Heart left ventricle (tissue), 16 donors: ENCODE data around the gene CTRB2. TPM values are rescaled to one million over a fixed set of nuclear protein-coding genes. Genes with fewer than 3 reads are reported as not detected.

ENCODE experiments used
- ATAC-seq, 4 donors: fragments of 200-7000 bp; cut with Tn5 transposase; one replicate each; pipeline ENCODE4 v1.9.1; 2020 to 2022; ENCODE audit warnings: moderate library complexity in 4 of 4, mild to moderate bottlenecking in 3 of 4, moderate number of reproducible peaks in 1 of 4
- DNase-seq, 5 donors: peaks; one replicate each; pipeline ENCODE4 v3.0.0-alpha.2; 2020
- H3K27ac ChIP-seq, 12 donors: fragments of 200-600 bp; sonication (generic) in 4 of 12; one replicate each; pipeline versions ENCODE4 v1.5.0 to v1.8.0; 2016 to 2022; ENCODE audit warnings: mild to moderate bottlenecking in 2 of 12
- H3K27me3 ChIP-seq, 9 donors: fragments of 200-600 bp; sonication (generic) in 2 of 9; one replicate each; pipeline versions ENCODE4 v1.5.1 to v1.8.0; 2016 to 2022; ENCODE audit warnings: mild to moderate bottlenecking in 3 of 9
- H3K36me3 ChIP-seq, 9 donors: fragments of 200-600 bp; sonication (generic) in 2 of 9; one replicate each; pipeline versions ENCODE4 v1.5.0 to v1.8.0; 2018 to 2022; ENCODE audit warnings: mild to moderate bottlenecking in 2 of 9
- H3K4me1 ChIP-seq, 12 donors: fragments of 200-600 bp; sonication (generic) in 4 of 12; one replicate each; pipeline versions ENCODE4 v1.5.0 to v1.8.0; 2016 to 2022; ENCODE audit warnings: mild to moderate bottlenecking in 3 of 12
- H3K4me3 ChIP-seq, 12 donors: fragments of 200-600 bp; sonication (generic) in 4 of 12; one replicate each; pipeline versions ENCODE4 v1.5.0 to v1.8.0; 2017 to 2022; ENCODE audit warnings: mild to moderate bottlenecking in 9 of 12, moderate library complexity in 4 of 12
- H3K9me3 ChIP-seq, 12 donors: fragments of 200-600 bp; sonication (generic) in 4 of 12; one replicate each; pipeline versions ENCODE4 v1.5.0 to v1.8.0; 2016 to 2022; ENCODE audit warnings: mild to moderate bottlenecking in 1 of 12
- POLR2A ChIP-seq, 2 donors: fragments of 450-650 bp; IDR thresholded peaks; one replicate each; pipeline ENCODE4 v1.6.1; 2017; ENCODE audit warnings: antibody characterized with exemption in 2 of 2, mild to moderate bottlenecking in 2 of 2, moderate library complexity in 2 of 2
- WGBS, 4 donors: extraction: QIAGEN DNeasy Blood & Tissue Kit in 2 of 4; methylation state at CpG; one replicate each; pipeline versions ENCODE4 v1.1.5 to v1.1.7; 2013 to 2018; 5-methylcytosine and 5-hydroxymethylcytosine counted together
- intact Hi-C, 10 donors: fragments of 100-400 bp; cut with DNase I; formaldehyde crosslinking; loops; one replicate each; pipeline versions ENCODE4 v1.11.1 to v1.14.2; 2022
- polyA plus RNA-seq, 2 donors: library from polyadenylated mRNA; stranded (reverse); fragments of 200-250 nt; gene quantifications; one replicate each; pipeline ENCODE4 v1.2.3, GENCODE V29; 2013
- total RNA-seq, 9 donors: library from RNA; depleted of rRNA in 2 of 9; stranded (reverse); fragments of >200 nt in 2 of 9; fragmentation: NEBNext Ultra II Directional in 3 of 9; extraction: Animal tissue kit (Norgen Biotek cat#: 25700) in 3 of 9; gene quantifications; one replicate each; pipeline versions ENCODE4 v1.1.0 to v1.2.4, GENCODE V29; 2016 to 2023
- TF ChIP-seq, protein P1 (sequence below), 12 donors: fragments of 200-600 bp; sonication (generic) in 4 of 12; IDR thresholded peaks; one replicate each; pipeline versions ENCODE4 v1.5.0 to v1.8.0; 2018 to 2022; ENCODE audit warnings: antibody characterized with exemption in 12 of 12, mild to moderate bottlenecking in 5 of 12
- donor health status: ischemic (EF 13 %, LVEDD 7.1; RV severe dilation, severe dysfunction).
- donor health status: healthy with polysubstance abuse.
- donor health status: DM: no; HTN: yes; CAD: no.
- donor health status: DM: no; HTN: no; CAD: no.
- donor health status: ischemic (EF 25% LVEDD 6.9; RV normal size, moderate dysfunction).
- donor health status: ischemic (EF 25% LVEDD 5.7; RV mildly dilated, moderate dysfunction).
- donor health status: healthy.
- donor health status: DM: yes; HTN: yes; CAD: no.
- donor health status: ischemic (EF 35%, LVEDD 5.7; RV mildly dilated, moderate dysfunction).
- donor health status: nonischemic (EF 11% LVEDD 7.7; RV severe dilation, severe dysfunction).
- donor health status: DM: yes; HTN: yes; CAD: no.
- donor health status: PGD.
- donor health status: ischemic (EF 29% LVEDD 5.4; RV normal size, mild dysfunction).
- donor health status: nonischemic (EF 23%, LVEDD 6.1; RV moderate dilation, normal function).

Gene CTRB2
- total and polyA plus RNA-seq, 11 donors = 0.51 to 3.7 (median 2.5) TPM; not detected in 5

DNA sequence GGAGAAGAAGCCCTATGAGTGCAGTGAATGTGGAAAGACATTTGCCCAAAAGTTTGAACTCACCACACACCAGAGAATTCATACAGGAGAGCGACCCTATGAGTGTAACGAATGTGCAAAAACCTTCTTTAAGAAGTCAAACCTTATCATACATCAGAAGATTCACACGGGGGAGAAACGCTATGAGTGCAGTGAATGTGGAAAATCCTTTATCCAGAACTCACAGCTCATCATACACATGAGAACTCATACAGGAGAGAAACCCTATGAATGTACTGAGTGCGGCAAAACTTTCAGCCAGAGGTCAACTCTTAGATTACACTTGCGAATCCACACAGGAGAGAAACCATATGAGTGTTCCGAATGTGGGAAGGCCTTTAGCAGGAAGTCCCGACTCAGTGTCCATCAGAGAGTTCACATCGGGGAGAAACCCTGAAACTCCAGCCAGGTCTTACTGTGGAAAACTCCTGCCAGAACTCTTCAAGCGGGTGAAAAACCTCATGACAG is 37.0 kb downstream of the CTRB2 start:
- Histone ChIP-seq H3K4me3 (no peak overlapping the region), H3K27me3 (no peaks in the 10 kb centered on the region), H3K9me3 (peaks cover 2 to 95% (median 49%) of the 10 kb centered on the region in 12 donors), H3K36me3 (peaks cover 7 to 68% (median 47%) of the 10 kb centered on the region in 9 donors), H3K4me1 (no peaks in the 10 kb centered on the region), H3K27ac (no peak overlapping the region)
- no peak for TF ChIP-seq POLR2A (IDR thresholded peaks at IDR 0.05)
- TF ChIP-seq, protein P1, sequence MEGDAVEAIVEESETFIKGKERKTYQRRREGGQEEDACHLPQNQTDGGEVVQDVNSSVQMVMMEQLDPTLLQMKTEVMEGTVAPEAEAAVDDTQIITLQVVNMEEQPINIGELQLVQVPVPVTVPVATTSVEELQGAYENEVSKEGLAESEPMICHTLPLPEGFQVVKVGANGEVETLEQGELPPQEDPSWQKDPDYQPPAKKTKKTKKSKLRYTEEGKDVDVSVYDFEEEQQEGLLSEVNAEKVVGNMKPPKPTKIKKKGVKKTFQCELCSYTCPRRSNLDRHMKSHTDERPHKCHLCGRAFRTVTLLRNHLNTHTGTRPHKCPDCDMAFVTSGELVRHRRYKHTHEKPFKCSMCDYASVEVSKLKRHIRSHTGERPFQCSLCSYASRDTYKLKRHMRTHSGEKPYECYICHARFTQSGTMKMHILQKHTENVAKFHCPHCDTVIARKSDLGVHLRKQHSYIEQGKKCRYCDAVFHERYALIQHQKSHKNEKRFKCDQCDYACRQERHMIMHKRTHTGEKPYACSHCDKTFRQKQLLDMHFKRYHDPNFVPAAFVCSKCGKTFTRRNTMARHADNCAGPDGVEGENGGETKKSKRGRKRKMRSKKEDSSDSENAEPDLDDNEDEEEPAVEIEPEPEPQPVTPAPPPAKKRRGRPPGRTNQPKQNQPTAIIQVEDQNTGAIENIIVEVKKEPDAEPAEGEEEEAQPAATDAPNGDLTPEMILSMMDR (IDR thresholded peaks at IDR 0.05) = no peak
- ATAC-seq = no peak
- DNase-seq = no peak
- intact Hi-C loops = no loop called here
- 89 to 99% (median 96%) methylated on average over 10 of the region's 10 CpGs for WGBS, 4 donors

DNA sequence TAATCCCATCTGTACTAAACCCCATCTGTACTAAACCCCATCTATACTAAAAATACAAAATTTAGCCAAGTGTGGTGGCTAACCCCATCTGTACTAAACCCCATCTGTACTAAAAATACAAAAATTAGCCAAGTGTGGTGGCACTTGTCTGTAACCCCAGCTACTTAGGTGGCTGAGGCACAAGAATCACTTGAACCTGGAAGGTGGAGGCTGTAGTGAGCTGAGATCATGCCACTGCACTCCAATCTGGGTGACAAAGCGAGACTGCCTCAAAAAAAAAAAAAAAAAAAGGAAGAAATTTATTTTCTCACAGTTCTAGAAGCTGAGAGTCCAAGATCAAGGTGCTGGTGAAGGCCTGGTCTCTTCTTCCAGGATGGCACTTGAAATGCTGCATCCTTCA is 46.6 kb downstream of the CTRB2 start:
- 91 to 100% (median 96%) methylated on average over 1 of the region's 1 CpG for WGBS, 4 donors
- ATAC-seq (no peak), DNase-seq (no peak)

More for the DNA sequence above, 46.6 kb downstream of the CTRB2 start:
- no peak for TF ChIP-seq POLR2A (IDR thresholded peaks at IDR 0.05)
- TF ChIP-seq, protein P1 (IDR thresholded peaks at IDR 0.05) = no peak
- Histone ChIP-seq H3K4me3 (no peak overlapping the region), H3K9me3 (peaks cover 0 to 6% (median 0%) of the 10 kb centered on the region in 12 donors), H3K4me1 (no peaks in the 10 kb centered on the region), H3K27me3 (no peaks in the 10 kb centered on the region), H3K36me3 (peaks cover 0 to 37% (median 17%) of the 10 kb centered on the region in 9 donors), H3K27ac (no peak overlapping the region)
- intact Hi-C loops = no loop called here

Other genes starting within 250 kb of the CTRB2 start
- gene WDR59, start 222.0 kb downstream of the CTRB2 start, total RNA-seq = 10 to 100 TPM; 22.8 to 52.2 (median 40.7) TPM
- gene WDR59, start 222.0 kb downstream of the CTRB2 start, polyA plus RNA-seq = 10 to 100 TPM; 16.0 to 17.4 TPM
- gene ZNRF1, start 208.1 kb downstream of the CTRB2 start, total RNA-seq = 10 to 100 TPM; 20.5 to 43.3 (median 23.9) TPM
- gene ZNRF1, start 208.1 kb downstream of the CTRB2 start, polyA plus RNA-seq = 10 to 100 TPM; 12.8 to 20.3 TPM
- gene LDHD, start 90.4 kb downstream of the CTRB2 start, total RNA-seq = 100 to 1,000 TPM in 3 of 9 donors, 10 to 100 TPM in 6; 56.4 to 185 (median 90.6) TPM
- gene LDHD, start 90.4 kb downstream of the CTRB2 start, polyA plus RNA-seq = 100 to 1,000 TPM in 1 of 2 donors, 10 to 100 TPM in 1; 49.0 to 104 TPM
- 10 to 100 TPM in 1 of 9 donors, 1 to 10 TPM in 8; 3.8 to 10.7 (median 6.2) TPM for gene ZFP1, start 58.6 kb downstream of the CTRB2 start, total RNA-seq
- 1 to 10 TPM; 3.1 to 5.5 TPM for gene ZFP1, start 58.6 kb downstream of the CTRB2 start, polyA plus RNA-seq
- gene CTRB1, start 11.8 kb upstream of the CTRB2 start, total RNA-seq = 1 to 10 TPM in 5 of 9 donors, not detected in 4; 2.0 to 3.7 (median 3.0) TPM
- under 1 TPM in 1 of 2 donors, not detected in 1; 0.64 TPM for gene CTRB1, start 11.8 kb upstream of the CTRB2 start, polyA plus RNA-seq
- 100 to 1,000 TPM in 1 of 9 donors, 10 to 100 TPM in 8; 51.4 to 129 (median 72.0) TPM for gene BCAR1, start 44.5 kb upstream of the CTRB2 start, total RNA-seq
- gene BCAR1, start 44.5 kb upstream of the CTRB2 start, polyA plus RNA-seq = 10 to 100 TPM; 54.2 to 89.2 TPM
- 10 to 100 TPM; 17.7 to 31.2 (median 24.9) TPM for gene CFDP1, start 226.3 kb upstream of the CTRB2 start, total RNA-seq
- 10 to 100 TPM; 36.3 to 60.6 TPM for gene CFDP1, start 226.3 kb upstream of the CTRB2 start, polyA plus RNA-seq